ENCODE measurements around the gene PTPRG.

DNA sequence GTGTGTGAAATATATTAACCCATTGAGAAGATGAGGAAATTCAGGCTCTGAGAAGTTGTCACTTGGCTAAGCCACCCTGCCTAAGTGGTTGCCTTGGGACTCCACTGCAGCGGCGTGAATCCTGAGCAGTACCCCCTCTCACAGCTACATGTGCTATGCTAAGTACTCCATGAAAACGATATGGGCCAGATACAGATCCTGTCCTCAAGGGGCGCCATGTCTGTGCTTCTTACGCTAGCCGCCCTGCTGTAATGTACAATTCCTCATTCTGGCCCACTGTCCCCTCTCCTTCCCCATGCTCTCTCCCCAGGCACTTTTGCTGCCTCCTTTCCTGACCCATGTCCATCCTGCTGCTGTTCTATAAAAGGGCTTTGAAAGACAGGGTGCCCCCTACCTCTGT is 671.7 kb downstream of the PTPRG start:
- TF ChIP-seq, protein P1, sequence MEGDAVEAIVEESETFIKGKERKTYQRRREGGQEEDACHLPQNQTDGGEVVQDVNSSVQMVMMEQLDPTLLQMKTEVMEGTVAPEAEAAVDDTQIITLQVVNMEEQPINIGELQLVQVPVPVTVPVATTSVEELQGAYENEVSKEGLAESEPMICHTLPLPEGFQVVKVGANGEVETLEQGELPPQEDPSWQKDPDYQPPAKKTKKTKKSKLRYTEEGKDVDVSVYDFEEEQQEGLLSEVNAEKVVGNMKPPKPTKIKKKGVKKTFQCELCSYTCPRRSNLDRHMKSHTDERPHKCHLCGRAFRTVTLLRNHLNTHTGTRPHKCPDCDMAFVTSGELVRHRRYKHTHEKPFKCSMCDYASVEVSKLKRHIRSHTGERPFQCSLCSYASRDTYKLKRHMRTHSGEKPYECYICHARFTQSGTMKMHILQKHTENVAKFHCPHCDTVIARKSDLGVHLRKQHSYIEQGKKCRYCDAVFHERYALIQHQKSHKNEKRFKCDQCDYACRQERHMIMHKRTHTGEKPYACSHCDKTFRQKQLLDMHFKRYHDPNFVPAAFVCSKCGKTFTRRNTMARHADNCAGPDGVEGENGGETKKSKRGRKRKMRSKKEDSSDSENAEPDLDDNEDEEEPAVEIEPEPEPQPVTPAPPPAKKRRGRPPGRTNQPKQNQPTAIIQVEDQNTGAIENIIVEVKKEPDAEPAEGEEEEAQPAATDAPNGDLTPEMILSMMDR (IDR thresholded peaks at IDR 0.05 in 2 of 3, conservative IDR thresholded peaks at IDR 0.05 in 1 of 3; ENCODE audit: borderline replicate concordance in 1 of 3, insufficient read depth in 1 of 3, low read depth in 2 of 3, low read length in 2 of 3): no peak
- TF ChIP-seq, protein P2, sequence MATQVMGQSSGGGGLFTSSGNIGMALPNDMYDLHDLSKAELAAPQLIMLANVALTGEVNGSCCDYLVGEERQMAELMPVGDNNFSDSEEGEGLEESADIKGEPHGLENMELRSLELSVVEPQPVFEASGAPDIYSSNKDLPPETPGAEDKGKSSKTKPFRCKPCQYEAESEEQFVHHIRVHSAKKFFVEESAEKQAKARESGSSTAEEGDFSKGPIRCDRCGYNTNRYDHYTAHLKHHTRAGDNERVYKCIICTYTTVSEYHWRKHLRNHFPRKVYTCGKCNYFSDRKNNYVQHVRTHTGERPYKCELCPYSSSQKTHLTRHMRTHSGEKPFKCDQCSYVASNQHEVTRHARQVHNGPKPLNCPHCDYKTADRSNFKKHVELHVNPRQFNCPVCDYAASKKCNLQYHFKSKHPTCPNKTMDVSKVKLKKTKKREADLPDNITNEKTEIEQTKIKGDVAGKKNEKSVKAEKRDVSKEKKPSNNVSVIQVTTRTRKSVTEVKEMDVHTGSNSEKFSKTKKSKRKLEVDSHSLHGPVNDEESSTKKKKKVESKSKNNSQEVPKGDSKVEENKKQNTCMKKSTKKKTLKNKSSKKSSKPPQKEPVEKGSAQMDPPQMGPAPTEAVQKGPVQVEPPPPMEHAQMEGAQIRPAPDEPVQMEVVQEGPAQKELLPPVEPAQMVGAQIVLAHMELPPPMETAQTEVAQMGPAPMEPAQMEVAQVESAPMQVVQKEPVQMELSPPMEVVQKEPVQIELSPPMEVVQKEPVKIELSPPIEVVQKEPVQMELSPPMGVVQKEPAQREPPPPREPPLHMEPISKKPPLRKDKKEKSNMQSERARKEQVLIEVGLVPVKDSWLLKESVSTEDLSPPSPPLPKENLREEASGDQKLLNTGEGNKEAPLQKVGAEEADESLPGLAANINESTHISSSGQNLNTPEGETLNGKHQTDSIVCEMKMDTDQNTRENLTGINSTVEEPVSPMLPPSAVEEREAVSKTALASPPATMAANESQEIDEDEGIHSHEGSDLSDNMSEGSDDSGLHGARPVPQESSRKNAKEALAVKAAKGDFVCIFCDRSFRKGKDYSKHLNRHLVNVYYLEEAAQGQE (IDR thresholded peaks at IDR 0.05; ENCODE audit: low read depth): no peak
- TF ChIP-seq EZH2phosphoT487 (IDR thresholded peaks at IDR 0.05; ENCODE audit: borderline replicate concordance) (no peak), ZNF274 (IDR thresholded peaks at IDR 0.05; ENCODE audit: low read depth, low read length) (no peak), RAD21 (IDR thresholded peaks at IDR 0.05; ENCODE audit: low read depth) (no peak), ZFX (IDR thresholded peaks at IDR 0.05) (no peak)
